IMR-90 (cell line): ENCODE data around the gene RPTOR. TPM values are rescaled to one million over a fixed set of nuclear protein-coding genes. Genes with fewer than 3 reads are reported as not detected.
A peak's percentile ranks its signal among the peaks of the same experiment; 100 is the strongest.

Experiments
- ATAC-seq: fragments of 200-7000 bp; cut with Tn5 transposase; 2 replicates; pipeline ENCODE4 v1.9.1; 2020; ENCODE audit warnings: low read depth, mild to moderate bottlenecking, moderate library complexity
- BruUV-seq: library from RNA; stranded (reverse); fragments of 400-500 nt; replicated peaks from 2 replicates; lab custom pipeline; 2021; lab: Mats Ljungman, UMichigan
- CTCF ChIA-PET: fragments of 300-600 bp; formaldehyde crosslinking; extraction: SDS; loops from one replicate; lab custom pipeline; 2021; ENCODE audit warnings: antibody characterized with exemption; lab: Yijun Ruan, JAX
- POLR2A ChIA-PET: fragments of 300-600 bp; sonication (Branson Sonifier 250); formaldehyde crosslinking; loops from one replicate; lab custom pipeline; 2022; ENCODE audit warnings: antibody characterized with exemption; ENCODE audit not compliant: unreplicated experiment; lab: Charles Lee
- DNase-seq: peaks from one replicate; pipeline ENCODE4 v3.0.0; 2013
- H2AFZ ChIP-seq: replicated peaks from 2 replicates; pipeline ENCODE3; 2013; ENCODE audit warnings: low read length, mild to moderate bottlenecking; ENCODE audit not compliant: poor library complexity
- H2AK5ac ChIP-seq: 2 replicates; pipeline ENCODE4 v1.6.1; 2013; ENCODE audit warnings: low read depth, low read length, inconsistent platforms
- H2AK9ac ChIP-seq: replicated peaks from 2 replicates; pipeline ENCODE3; 2013; ENCODE audit warnings: mild to moderate bottlenecking, low read depth, low read length, moderate library complexity; ENCODE audit not compliant: poor library complexity
- H2BK120ac ChIP-seq: 2 replicates; pipeline ENCODE4 v1.6.1; 2013; ENCODE audit warnings: low read depth, low read length, inconsistent platforms
- H2BK15ac ChIP-seq: 3 replicates; pipeline ENCODE4 v1.6.1; 2013; ENCODE audit warnings: low read depth, low read length, inconsistent platforms
- H2BK20ac ChIP-seq: 2 replicates; pipeline ENCODE4 v1.6.1; 2013; ENCODE audit warnings: low read depth, mild to moderate bottlenecking, inconsistent platforms, low read length, moderate library complexity
- H2BK5ac ChIP-seq: 2 replicates; pipeline ENCODE4 v1.6.1; 2013; ENCODE audit warnings: mild to moderate bottlenecking, low read depth, low read length, inconsistent platforms; ENCODE audit not compliant: poor library complexity, severe bottlenecking
- H3K14ac ChIP-seq: replicated peaks from 2 replicates; pipeline ENCODE4 v1.6.1; 2013; ENCODE audit warnings: low read depth, low read length, inconsistent platforms
- H3K18ac ChIP-seq: 2 replicates; pipeline ENCODE4 v1.6.1; 2013; ENCODE audit warnings: low read depth, low read length, control low read depth
- H3K23ac ChIP-seq: 2 replicates; pipeline ENCODE4 v1.6.1; 2013; ENCODE audit warnings: low read depth, low read length, inconsistent platforms
- H3K27ac ChIP-seq: 2 replicates; pipeline ENCODE4 v1.5.1; 2013; ENCODE audit warnings: mild to moderate bottlenecking, control low read depth, low read length; ENCODE audit not compliant: insufficient read depth
- H3K27me3 ChIP-seq: 2 replicates; pipeline ENCODE4 v1.6.1; 2013; ENCODE audit warnings: low read length; ENCODE audit not compliant: control insufficient read depth, insufficient read depth
- H3K36me3 ChIP-seq: 2 replicates; pipeline ENCODE4 v1.6.1; 2013; ENCODE audit warnings: low read length, mixed read lengths; ENCODE audit not compliant: control insufficient read depth, insufficient read depth
- H3K4ac ChIP-seq: 2 replicates; pipeline ENCODE4 v1.6.1; 2013; ENCODE audit warnings: low read depth, low read length, inconsistent platforms
- H3K4me1 ChIP-seq: 2 replicates; pipeline ENCODE4 v1.6.1; 2013; ENCODE audit warnings: low read length, mixed read lengths; ENCODE audit not compliant: control insufficient read depth, insufficient read depth
- H3K4me2 ChIP-seq: 2 replicates; pipeline ENCODE4 v1.6.1; 2013; ENCODE audit warnings: low read depth, mild to moderate bottlenecking, control low read depth, low read length, moderate library complexity
- H3K4me3 ChIP-seq: 2 replicates; pipeline ENCODE4 v1.5.1; 2013; ENCODE audit warnings: low read depth, mild to moderate bottlenecking, control low read depth, low read length, moderate library complexity; ENCODE audit not compliant: insufficient read depth
- H3K56ac ChIP-seq: 2 replicates; pipeline ENCODE4 v1.6.1; 2013; ENCODE audit warnings: low read length, inconsistent platforms; ENCODE audit not compliant: insufficient read depth; ENCODE audit errors: extremely low read depth
- H3K79me1 ChIP-seq, 2 experiments: 2 replicates each; pipeline ENCODE4 v1.6.1; 2013; ENCODE audit warnings: low read length in 2 of 2, inconsistent platforms in 1 of 2, low read depth in 1 of 2
- H3K9ac ChIP-seq: 2 replicates; pipeline ENCODE4 v1.6.1; 2013; ENCODE audit warnings: low read depth, low read length, control low read depth
- H3K9me1 ChIP-seq: 2 replicates; pipeline ENCODE4 v1.6.1; 2013; ENCODE audit warnings: low read length, inconsistent platforms; ENCODE audit not compliant: insufficient read depth
- H3K9me3 ChIP-seq: 2 replicates; pipeline ENCODE4 v1.6.1; 2013; ENCODE audit warnings: low read length; ENCODE audit not compliant: control insufficient read depth, insufficient read depth
- H4K20me1 ChIP-seq: 2 replicates; pipeline ENCODE4 v1.6.1; 2013; ENCODE audit warnings: low read length, inconsistent platforms; ENCODE audit not compliant: insufficient read depth
- H4K5ac ChIP-seq: 2 replicates; pipeline ENCODE4 v1.6.1; 2013; ENCODE audit warnings: mild to moderate bottlenecking, low read depth, low read length, control low read depth
- H4K8ac ChIP-seq, 2 experiments: 2 replicates each; pipeline ENCODE4 v1.6.1; 2013; ENCODE audit warnings: low read depth in 2 of 2, low read length in 2 of 2, control low read depth in 1 of 2, inconsistent platforms in 1 of 2
- H4K91ac ChIP-seq: 2 replicates; pipeline ENCODE4 v1.6.1; 2013; ENCODE audit warnings: low read depth, low read length, inconsistent platforms; ENCODE audit not compliant: insufficient read depth
- CEBPB ChIP-seq: IDR thresholded peaks from 2 replicates; pipeline ENCODE4 v1.6.1; 2012; ENCODE audit warnings: low read depth, low read length, improper control_type of control experiment
- CHD1 ChIP-seq: IDR thresholded peaks from 2 replicates; pipeline ENCODE4 v1.6.1; 2012; ENCODE audit warnings: low read depth, low read length, improper control_type of control experiment
- CTCF ChIP-seq: conservative IDR thresholded peaks from 2 replicates; pipeline ENCODE4 v1.5.1; 2012; ENCODE audit warnings: mild to moderate bottlenecking, low read depth, low read length, improper control_type of control experiment
- ELK1 ChIP-seq: fragments of 150-350 bp; IDR thresholded peaks from 2 replicates; pipeline ENCODE4 v1.6.1; 2016; ENCODE audit warnings: low read depth, mild to moderate bottlenecking, low read length, moderate library complexity, borderline replicate concordance
- FOS ChIP-seq: fragments of 150-350 bp; IDR thresholded peaks from 2 replicates; pipeline ENCODE4 v1.6.1; 2016; ENCODE audit warnings: low read depth, low read length
- MAFK ChIP-seq: IDR thresholded peaks from 2 replicates; pipeline ENCODE4 v1.6.1; 2012; ENCODE audit warnings: low read depth, low read length, improper control_type of control experiment
- MXI1 ChIP-seq: IDR thresholded peaks from 2 replicates; pipeline ENCODE4 v1.6.1; 2012; ENCODE audit warnings: low read depth, mild to moderate bottlenecking, low read length, moderate library complexity, borderline replicate concordance
- NFE2L2 ChIP-seq: fragments of 150-350 bp; IDR thresholded peaks from 2 replicates; pipeline ENCODE4 v1.6.1; 2016; ENCODE audit warnings: low read depth, mild to moderate bottlenecking, low read length
- POLR2A ChIP-seq: IDR thresholded peaks from 2 replicates; pipeline ENCODE4 v1.6.1; 2012; ENCODE audit warnings: mild to moderate bottlenecking, low read depth, low read length
- RAD21 ChIP-seq: IDR thresholded peaks from 2 replicates; pipeline ENCODE4 v1.6.1; 2012; ENCODE audit warnings: low read length, improper control_type of control experiment
- RCOR1 ChIP-seq: IDR thresholded peaks from 2 replicates; pipeline ENCODE4 v1.6.1; 2012; ENCODE audit warnings: mild to moderate bottlenecking, low read length, improper control_type of control experiment; ENCODE audit not compliant: insufficient replicate concordance
- RFX5 ChIP-seq: IDR thresholded peaks from 2 replicates; pipeline ENCODE4 v1.8.0; 2012; ENCODE audit warnings: low read depth, mild to moderate bottlenecking, low read length, moderate library complexity
- USF2 ChIP-seq: fragments of 150-350 bp; IDR thresholded peaks from 2 replicates; pipeline ENCODE4 v1.6.1; 2017; ENCODE audit warnings: mild to moderate bottlenecking, antibody characterized with exemption, low read length, low read depth
- WGBS, 2 experiments: methylation state at CpG; one replicate each; pipeline versions ENCODE4 v1.1.5 to v1.1.7; 2013; ENCODE audit warnings: missing lambda C conversion rate in 2 of 2; ENCODE audit not compliant: insufficient read length in 1 of 2; ENCODE audit errors: extremely low coverage in 2 of 2; 5-methylcytosine and 5-hydroxymethylcytosine counted together
- dilution Hi-C: fragments of 300-500 bp; cut with HindIII; formaldehyde crosslinking; loops from one replicate; pipeline ENCODE4 v1.14.3; 2018; ENCODE audit warnings: low sequenced_read_pairs; ENCODE audit not compliant: unreplicated experiment
- in situ Hi-C: fragments of 300-500 bp; cut with MboI; formaldehyde crosslinking; loops from 3 replicates; pipeline ENCODE4 v1.14.3; 2019; ENCODE audit warnings: low sequenced_read_pairs, inconsistent platforms, mixed read lengths
- intact Hi-C: fragments of 100-400 bp; cut with micrococcal nuclease; formaldehyde crosslinking; loops from 2 replicates; pipeline ENCODE4 v1.10.0; 2022
- polyA plus RNA-seq, 3 experiments: library from polyadenylated mRNA; depleted of rRNA; stranded (reverse); fragments of >200 nt; gene quantifications; 2 replicates each; pipeline ENCODE4 v1.2.3, GENCODE V29; 2012; ENCODE audit warnings: low replicate concordance in 1 of 3
- total RNA-seq: library from RNA; depleted of rRNA; stranded (reverse); fragments of >200 nt; gene quantifications from 2 replicates; pipeline ENCODE4 v1.2.3, GENCODE V29; 2012

The RPTOR gene
- total and polyA plus RNA-seq, 2 of the 4 experiments (the other 2 are of a cell fraction) = 10.8 to 14.7 TPM

- BruUV-seq = no TSS peak
- dilution Hi-C loops = no loop called here
Measured at GRCh38 chr17:80853076-80853475, 308.4 kb downstream of the RPTOR start.

More at GRCh38 chr17:80853076-80853475, 308.4 kb downstream of the RPTOR start:
- H2BK20ac ChIP-seq = peak overlapping the region; percentile 93
- CTCF ChIA-PET = no interaction called here
- H3K79me1 ChIP-seq = peaks cover 21 to 53% of the 10 kb centered on the region in 2 experiments; a peak in 3 of 4 replicates
- no peaks in the 10 kb centered on the region for H3K9me3 ChIP-seq
- WGBS, 2 experiments = 56% methylated on average over 7 of the region's 16 CpGs; no CpG with 5 or more reads in 1 of the 2 experiments
- H3K9ac ChIP-seq = no peak overlapping the region
- H3K4me2 ChIP-seq = no peak overlapping the region
- DNase-seq = no peak
- peak overlapping the region; percentile 99 for H2BK120ac ChIP-seq
- TF ChIP-seq FOS (no peak), CEBPB (no peak), RCOR1 (no peak), MAFK (no peak), RAD21 (no peak), RFX5 (no peak), MXI1 (no peak), USF2 (no peak), ELK1 (no peak), NFE2L2 (no peak), CTCF (no peak), POLR2A (no peak), CHD1 (no peak)
- peaks cover 45% of the 10 kb centered on the region for H3K9me1 ChIP-seq
- POLR2A ChIA-PET = no interaction called here
- H3K56ac ChIP-seq = peak overlapping the region; percentile 71; the same call in 1 of the 2 replicates
- H2BK15ac ChIP-seq = peak overlapping the region; percentile 99; the same call in 2 of the 3 replicates
- peak overlapping the region; percentile 95 for H4K5ac ChIP-seq
- H3K27ac ChIP-seq = peak overlapping the region; percentile 96
- H3K4me3 ChIP-seq = no peak overlapping the region
- peak overlapping the region; percentile 98 for H2BK5ac ChIP-seq
- intact Hi-C loops = loop anchor here (10.0 kb wide), 1 partner anchor 378 kb away; the partner anchor contains the start of gene NPTX1
- peak overlapping the region; percentile 98 for H2AK9ac ChIP-seq
- H2AK5ac ChIP-seq = peak overlapping the region; percentile 100
- peak overlapping the region; percentile 85 for H3K23ac ChIP-seq
- no peak for ATAC-seq
- in situ Hi-C loops = no loop called here
- H4K8ac ChIP-seq = peak overlapping the region; percentile 99
- no peaks in the 10 kb centered on the region for H4K20me1 ChIP-seq
- peaks cover 10% of the 10 kb centered on the region for H3K36me3 ChIP-seq
- peaks cover 33% of the 10 kb centered on the region for H3K4me1 ChIP-seq
- peak overlapping the region; percentile 100 for H3K4ac ChIP-seq
- H3K27me3 ChIP-seq = no peaks in the 10 kb centered on the region
- peak overlapping the region; percentile 64 for H2AFZ ChIP-seq
- peak overlapping the region; percentile 98 for H3K14ac ChIP-seq
- H4K91ac ChIP-seq = peak overlapping the region; percentile 99
- H3K18ac ChIP-seq = peak overlapping the region; percentile 97
